DND-41 (cell line): Measurements from ENCODE around the gene HSDL2.

Experiments
- ATAC-seq: fragments of 200-7000 bp; cut with Tn5 transposase; 3 replicates; pipeline ENCODE4 v1.9.1; 2021; ENCODE audit warnings: low read depth; ENCODE audit not compliant: insufficient read depth
- DNase-seq: peaks from one replicate; pipeline ENCODE4 v3.0.0-alpha.2; 2020
- H2AFZ ChIP-seq: 2 replicates; pipeline ENCODE4 v1.6.0; 2012; ENCODE audit warnings: low read depth, low read length
- H3K27ac ChIP-seq: 2 replicates; pipeline ENCODE4 v1.5.1; 2012; ENCODE audit warnings: low read length, inconsistent platforms
- H3K27me3 ChIP-seq: fragments of 200-600 bp; sonication (generic); 2 replicates; pipeline ENCODE4 v1.6.0; 2012; ENCODE audit warnings: low read length, mild to moderate bottlenecking, inconsistent platforms; ENCODE audit not compliant: insufficient read depth, poor library complexity
- H3K36me3 ChIP-seq: 2 replicates; pipeline ENCODE4 v1.5.1; 2012; ENCODE audit warnings: low read length, inconsistent platforms; ENCODE audit not compliant: insufficient read depth
- H3K4me1 ChIP-seq: 2 replicates; pipeline ENCODE4 v1.5.1; 2012; ENCODE audit warnings: mild to moderate bottlenecking, low read length; ENCODE audit not compliant: insufficient read depth
- H3K4me2 ChIP-seq: 2 replicates; pipeline ENCODE4 v1.6.0; 2012; ENCODE audit warnings: mild to moderate bottlenecking, moderate library complexity, low read length, inconsistent platforms; ENCODE audit not compliant: insufficient read depth
- H3K4me3 ChIP-seq, 2 experiments: fragments of 200-600 bp in 1 of 2; shearing (Covaris generic) in 1 of 2; 2 replicates each; pipeline ENCODE4 v1.5.1; 2012 to 2016; ENCODE audit warnings: inconsistent platforms in 2 of 2, low read length in 2 of 2, mild to moderate bottlenecking in 2 of 2, low read depth in 1 of 2, moderate library complexity in 1 of 2
- H3K79me2 ChIP-seq: 2 replicates; pipeline ENCODE4 v1.6.0; 2012; ENCODE audit warnings: low read length, inconsistent platforms; ENCODE audit not compliant: insufficient read depth
- H3K9ac ChIP-seq: 2 replicates; pipeline ENCODE4 v1.6.0; 2012; ENCODE audit warnings: low read depth, mild to moderate bottlenecking, inconsistent platforms, low read length, moderate library complexity
- H3K9me3 ChIP-seq: 2 replicates; pipeline ENCODE4 v1.5.1; 2012; ENCODE audit warnings: low read length, moderate library complexity, mild to moderate bottlenecking, inconsistent platforms; ENCODE audit not compliant: insufficient read depth, severe bottlenecking
- H4K20me1 ChIP-seq: 2 replicates; pipeline ENCODE4 v1.6.0; 2012; ENCODE audit warnings: low read length; ENCODE audit not compliant: insufficient read depth
- EZH2 ChIP-seq: IDR thresholded peaks from 3 replicates; pipeline ENCODE4 v1.6.1; 2012; ENCODE audit warnings: borderline replicate concordance, low read depth, mild to moderate bottlenecking, moderate library complexity, low read length, inconsistent platforms; ENCODE audit not compliant: severe bottlenecking
- TF ChIP-seq, protein P1 (sequence below): IDR thresholded peaks from 2 replicates; pipeline ENCODE4 v1.5.1; 2012; ENCODE audit warnings: borderline replicate concordance, low read length, moderate library complexity, mild to moderate bottlenecking; ENCODE audit not compliant: poor library complexity, severe bottlenecking; ENCODE audit errors: extremely low read depth

HSDL2 gene

DNA sequence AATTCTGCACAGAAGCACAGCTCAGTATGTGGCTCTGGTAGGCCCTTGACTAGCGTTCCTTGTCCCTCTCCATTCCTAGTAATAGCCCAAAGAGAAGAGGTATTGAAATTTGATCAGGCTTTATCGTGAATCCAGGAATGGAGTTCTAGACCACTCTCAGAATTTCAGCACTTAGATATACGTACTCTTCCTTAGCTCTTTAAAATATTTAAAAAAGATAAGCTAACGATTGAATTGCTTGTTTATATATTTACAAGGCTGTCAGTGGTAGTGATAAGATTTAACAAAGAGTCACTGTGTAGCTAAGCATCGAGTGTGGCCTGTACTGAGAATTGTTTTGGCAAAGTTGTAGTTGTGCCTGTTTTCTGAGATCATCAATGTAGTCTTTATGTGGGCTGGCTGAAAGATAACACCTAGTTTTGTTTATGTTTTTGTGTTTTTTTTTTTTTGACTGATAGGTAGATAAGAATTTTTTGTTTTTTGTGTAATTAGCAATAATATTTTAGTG, 109.2 kb downstream of the HSDL2 start:
- DNase-seq (no peak), ATAC-seq (no peak)
- Histone ChIP-seq H3K4me1 (peaks cover 35% of the 10 kb centered on the region), H3K27me3 (no peaks in the 10 kb centered on the region), H2AFZ (no peak overlapping the region), H3K79me2 (peaks cover 80% of the 10 kb centered on the region), H3K4me3 (no peak overlapping the region; a peak in 1 of 4 replicates), H3K9me3 (peaks cover 9% of the 10 kb centered on the region), H3K4me2 (peak overlapping the region; percentile 79), H3K9ac (peak overlapping the region; percentile 89; the same call in 1 of the 2 replicates), H3K36me3 (peaks cover 27% of the 10 kb centered on the region), H3K27ac (no peak overlapping the region), H4K20me1 (peaks cover 4% of the 10 kb centered on the region; the same call in 1 of the 2 replicates)
- TF ChIP-seq, protein P1, sequence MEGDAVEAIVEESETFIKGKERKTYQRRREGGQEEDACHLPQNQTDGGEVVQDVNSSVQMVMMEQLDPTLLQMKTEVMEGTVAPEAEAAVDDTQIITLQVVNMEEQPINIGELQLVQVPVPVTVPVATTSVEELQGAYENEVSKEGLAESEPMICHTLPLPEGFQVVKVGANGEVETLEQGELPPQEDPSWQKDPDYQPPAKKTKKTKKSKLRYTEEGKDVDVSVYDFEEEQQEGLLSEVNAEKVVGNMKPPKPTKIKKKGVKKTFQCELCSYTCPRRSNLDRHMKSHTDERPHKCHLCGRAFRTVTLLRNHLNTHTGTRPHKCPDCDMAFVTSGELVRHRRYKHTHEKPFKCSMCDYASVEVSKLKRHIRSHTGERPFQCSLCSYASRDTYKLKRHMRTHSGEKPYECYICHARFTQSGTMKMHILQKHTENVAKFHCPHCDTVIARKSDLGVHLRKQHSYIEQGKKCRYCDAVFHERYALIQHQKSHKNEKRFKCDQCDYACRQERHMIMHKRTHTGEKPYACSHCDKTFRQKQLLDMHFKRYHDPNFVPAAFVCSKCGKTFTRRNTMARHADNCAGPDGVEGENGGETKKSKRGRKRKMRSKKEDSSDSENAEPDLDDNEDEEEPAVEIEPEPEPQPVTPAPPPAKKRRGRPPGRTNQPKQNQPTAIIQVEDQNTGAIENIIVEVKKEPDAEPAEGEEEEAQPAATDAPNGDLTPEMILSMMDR: no peak
- no peak for TF ChIP-seq EZH2

DNA sequence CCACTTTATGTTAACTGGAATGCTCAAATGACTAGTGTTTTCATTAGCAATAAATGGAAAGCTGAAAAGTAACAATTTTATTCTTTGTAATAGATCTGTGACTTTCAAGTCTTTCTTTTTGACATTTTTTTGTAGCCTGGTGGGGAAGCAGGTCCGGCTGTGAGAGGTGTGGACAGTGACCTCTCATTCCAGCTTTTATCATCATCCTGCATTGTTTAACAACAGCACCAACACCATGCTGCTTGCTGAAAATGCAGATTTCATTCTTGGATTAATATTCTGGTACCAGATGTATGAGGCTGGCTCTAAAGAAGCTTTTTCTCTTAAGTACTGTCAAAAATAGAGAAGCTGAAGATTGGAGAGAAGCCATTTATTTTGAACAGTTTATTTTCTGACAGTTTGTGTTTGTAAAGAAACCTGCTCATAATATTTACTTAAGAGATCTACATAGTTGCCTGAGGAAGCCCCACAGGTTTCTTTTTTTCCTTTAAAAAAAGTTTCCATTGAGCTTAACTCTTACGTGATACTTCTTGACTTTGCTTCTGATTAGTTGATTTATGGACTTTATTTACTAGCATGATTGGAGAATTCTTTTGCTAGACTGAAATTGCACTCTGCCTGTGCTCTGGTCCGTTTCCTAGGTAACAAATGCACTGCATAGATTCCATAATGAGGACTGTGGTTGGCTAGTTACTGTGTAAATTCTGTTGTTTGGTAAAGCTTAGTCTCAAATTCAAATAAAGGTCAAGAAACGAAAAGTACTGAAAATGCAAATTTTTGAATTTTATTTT, 110.2 kb downstream of the HSDL2 start:
- Histone ChIP-seq H3K4me3 (no peak overlapping the region), H4K20me1 (peaks cover 4% of the 10 kb centered on the region; the same call in 1 of the 2 replicates), H3K36me3 (peaks cover 35% of the 10 kb centered on the region), H3K79me2 (peaks cover 89% of the 10 kb centered on the region), H3K9ac (no peak overlapping the region), H3K4me1 (peaks cover 34% of the 10 kb centered on the region), H3K4me2 (peak overlapping the region; percentile 79; the same call in 1 of the 2 replicates), H3K27ac (no peak overlapping the region), H2AFZ (no peak overlapping the region), H3K9me3 (peaks cover 14% of the 10 kb centered on the region), H3K27me3 (no peaks in the 10 kb centered on the region)
- DNase-seq (no peak), ATAC-seq (no peak)
- TF ChIP-seq, protein P1: no peak
- no peak for TF ChIP-seq EZH2

DNA sequence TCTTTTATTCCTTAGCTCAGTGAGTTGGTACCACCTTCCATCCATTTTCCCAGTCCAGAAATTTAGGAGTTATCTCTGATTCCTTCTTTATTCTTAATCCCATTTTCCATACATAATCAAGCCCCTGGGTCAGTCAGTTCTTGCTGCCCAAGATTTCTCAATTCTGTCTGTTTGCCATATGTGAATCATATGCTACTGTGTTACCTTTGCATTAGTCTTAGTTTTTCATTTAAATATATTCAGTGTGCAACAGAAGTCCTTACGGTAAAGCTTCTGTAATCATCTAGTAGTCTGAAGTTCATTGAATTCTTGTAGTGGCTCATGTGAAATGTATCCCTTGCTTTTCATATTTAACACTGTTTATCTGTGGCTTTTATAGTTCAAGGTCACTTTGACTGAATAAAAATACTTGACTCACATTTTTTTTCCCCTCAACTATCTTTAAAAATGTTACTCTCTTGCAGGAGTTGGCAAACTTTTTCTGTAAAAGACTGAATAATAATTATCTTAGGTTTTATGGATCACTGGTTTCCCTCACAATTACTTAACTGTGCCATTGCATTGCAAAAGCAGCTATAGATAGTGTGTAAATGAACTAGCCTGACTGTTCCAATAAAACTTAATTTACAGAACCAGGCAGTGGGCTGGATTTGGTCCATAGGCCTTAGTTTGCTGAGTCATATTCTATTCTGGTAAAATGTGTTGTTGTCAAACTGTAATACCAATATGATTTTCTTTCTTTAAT, 113.7 kb downstream of the HSDL2 start:
- H3K9ac ChIP-seq: no peak overlapping the region
- no peak for TF ChIP-seq EZH2
- TF ChIP-seq, protein P1: no peak
- no peak for ATAC-seq
- peaks cover 14% of the 10 kb centered on the region for H3K9me3 ChIP-seq
- no peak overlapping the region for H3K4me3 ChIP-seq
- peaks cover 98% of the 10 kb centered on the region for H3K79me2 ChIP-seq
- peaks cover 35% of the 10 kb centered on the region for H3K36me3 ChIP-seq
- peaks cover 4% of the 10 kb centered on the region for H4K20me1 ChIP-seq
- DNase-seq: no peak
- peaks cover 12% of the 10 kb centered on the region for H3K4me1 ChIP-seq
- no peak overlapping the region for H3K4me2 ChIP-seq
- no peak overlapping the region for H3K27ac ChIP-seq
- H2AFZ ChIP-seq: no peak overlapping the region
- no peaks in the 10 kb centered on the region for H3K27me3 ChIP-seq
